Measurements from ENCODE around the gene TCN1. TPM values are rescaled to one million over a fixed set of nuclear protein-coding genes. Genes with fewer than 3 reads are reported as not detected.

The TCN1 gene
- polyA plus RNA-seq, 3 donors = not detected

DNA sequence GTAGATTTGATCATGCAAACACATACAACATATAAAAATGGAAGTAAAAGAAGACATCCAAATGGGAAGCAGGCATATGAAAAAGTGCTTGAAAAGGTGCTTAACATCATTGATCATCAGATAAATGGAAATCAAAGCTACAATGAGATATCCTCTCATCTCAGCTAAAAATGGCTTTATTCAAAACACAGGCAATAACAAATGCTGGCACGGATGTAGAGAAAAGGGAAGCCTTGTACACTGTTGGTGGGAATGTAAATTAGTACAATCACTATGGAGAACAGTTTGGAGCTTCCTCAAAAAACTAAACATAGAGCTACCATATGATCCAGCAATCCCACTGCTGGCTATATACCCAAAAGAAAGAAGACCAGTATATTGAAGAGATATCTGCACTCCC, 549 bp upstream of the TCN1 start:
- intact Hi-C loops (cut with micrococcal nuclease) = no loop called here

GRCh38 chr11:59865031-59865430, 1.3 kb downstream of the TCN1 start:
- WGBS (ENCODE audit: insufficient coverage) = no CpG with 5 or more reads among the region's 1 CpG
- H3K4me2 ChIP-seq (replicated peaks; ENCODE audit: extremely low read depth, low read length, poor library complexity, severe bottlenecking) = no peak overlapping the region
- no peaks in the 10 kb centered on the region for H3K36me3 ChIP-seq (replicated peaks in 1 of 2; ENCODE audit: control insufficient read depth in 1 of 2, insufficient read depth in 2 of 2, low read length in 2 of 2)
- no peak overlapping the region for H3K9ac ChIP-seq (ENCODE audit: insufficient read depth, low read length, poor library complexity, severe bottlenecking)
- TF ChIP-seq CTCF (IDR thresholded peaks at IDR 0.05) = no peak
- no peak overlapping the region for H2AFZ ChIP-seq (ENCODE audit: insufficient read depth, low read depth, low read length, poor library complexity, severe bottlenecking)
- H3K27ac Mint-ChIP-seq = no peak overlapping the region
- DNase-seq = peak in 1 of 3 donors; percentile 12
- no peaks in the 10 kb centered on the region for H4K20me1 ChIP-seq (ENCODE audit: insufficient read depth, low read length)
- no peaks in the 10 kb centered on the region for H3K79me2 ChIP-seq (ENCODE audit: insufficient read depth, low read length)
- H3K9me3 Mint-ChIP-seq = peaks cover 0 to 3% (median 0%) of the 10 kb centered on the region in 7 donors
- H3K27me3 Mint-ChIP-seq (ENCODE audit: low read depth in 3 of 3) = peaks cover 0 to 3% (median 2%) of the 10 kb centered on the region in 3 donors
- H3K4me3 ChIP-seq (replicated peaks in 1 of 3; ENCODE audit: low read depth in 2 of 3, low read length in 3 of 3) = no peak overlapping the region
- no peak overlapping the region for H3K4me3 Mint-ChIP-seq
- no peaks in the 10 kb centered on the region for H3K36me3 Mint-ChIP-seq
- intact Hi-C loops (cut with micrococcal nuclease) = no loop called here
- no peak overlapping the region for H3K27ac ChIP-seq (ENCODE audit: low read depth in 1 of 2, low read length in 2 of 2)
- H3K9me3 ChIP-seq (replicated peaks in 1 of 2; ENCODE audit: control insufficient read depth in 1 of 2, insufficient read depth in 1 of 2, low read length in 2 of 2) = no peaks in the 10 kb centered on the region
- no peaks in the 10 kb centered on the region for H3K27me3 ChIP-seq (ENCODE audit: control insufficient read depth in 2 of 2, insufficient read depth in 2 of 2, low read length in 2 of 2)
- peaks cover 11 to 15% of the 10 kb centered on the region in 2 donors for H3K4me1 ChIP-seq (ENCODE audit: control insufficient read depth in 1 of 2, insufficient read depth in 2 of 2, low read length in 2 of 2)
- H3K4me1 Mint-ChIP-seq = peaks cover 22% of the 10 kb centered on the region

More for the DNA sequence above, 549 bp upstream of the TCN1 start:
- Mint-ChIP-seq H3K27me3 (ENCODE audit: low read depth in 3 of 3) (peaks cover 0 to 3% (median 2%) of the 10 kb centered on the region in 3 donors), H3K4me1 (peaks cover 22% of the 10 kb centered on the region), H3K27ac (peak overlapping the region in 6 of 7 donors; percentile 4 to 73 (median 62)), H3K4me3 (peak overlapping the region; percentile 3 to 72), H3K36me3 (no peaks in the 10 kb centered on the region), H3K9me3 (peaks cover 0 to 15% (median 8%) of the 10 kb centered on the region in 7 donors)
- no CpG with 5 or more reads among the region's 1 CpG for WGBS (ENCODE audit: insufficient coverage)
- peaks cover 11 to 15% of the 10 kb centered on the region in 2 donors for H3K4me1 ChIP-seq (ENCODE audit: control insufficient read depth in 1 of 2, insufficient read depth in 2 of 2, low read length in 2 of 2)
- no peak for TF ChIP-seq CTCF (IDR thresholded peaks at IDR 0.05)
- H3K36me3 ChIP-seq (replicated peaks in 1 of 2; ENCODE audit: control insufficient read depth in 1 of 2, insufficient read depth in 2 of 2, low read length in 2 of 2) = no peaks in the 10 kb centered on the region
- no peaks in the 10 kb centered on the region for H3K9me3 ChIP-seq (replicated peaks in 1 of 2; ENCODE audit: control insufficient read depth in 1 of 2, insufficient read depth in 1 of 2, low read length in 2 of 2)
- no peaks in the 10 kb centered on the region for H3K79me2 ChIP-seq (ENCODE audit: insufficient read depth, low read length)
- H3K9ac ChIP-seq (ENCODE audit: insufficient read depth, low read length, poor library complexity, severe bottlenecking) = no peak overlapping the region
- peak overlapping the region in 1 of 3 experiments; percentile 56 for H3K4me3 ChIP-seq (replicated peaks in 1 of 3; ENCODE audit: low read depth in 2 of 3, low read length in 3 of 3)
- no peaks in the 10 kb centered on the region for H4K20me1 ChIP-seq (ENCODE audit: insufficient read depth, low read length)
- no peak overlapping the region for H3K27ac ChIP-seq (ENCODE audit: low read depth in 1 of 2, low read length in 2 of 2)
- DNase-seq = peak in 1 of 3 donors; percentile 21
- H3K4me2 ChIP-seq (replicated peaks; ENCODE audit: extremely low read depth, low read length, poor library complexity, severe bottlenecking) = peak overlapping the region; percentile 59
- H3K27me3 ChIP-seq (ENCODE audit: control insufficient read depth in 2 of 2, insufficient read depth in 2 of 2, low read length in 2 of 2) = no peaks in the 10 kb centered on the region
- H2AFZ ChIP-seq (ENCODE audit: insufficient read depth, low read depth, low read length, poor library complexity, severe bottlenecking) = no peak overlapping the region

Measured in CD14-positive monocyte (primary cell).